ENCODE measurements around the gene DEDD.

DNA sequence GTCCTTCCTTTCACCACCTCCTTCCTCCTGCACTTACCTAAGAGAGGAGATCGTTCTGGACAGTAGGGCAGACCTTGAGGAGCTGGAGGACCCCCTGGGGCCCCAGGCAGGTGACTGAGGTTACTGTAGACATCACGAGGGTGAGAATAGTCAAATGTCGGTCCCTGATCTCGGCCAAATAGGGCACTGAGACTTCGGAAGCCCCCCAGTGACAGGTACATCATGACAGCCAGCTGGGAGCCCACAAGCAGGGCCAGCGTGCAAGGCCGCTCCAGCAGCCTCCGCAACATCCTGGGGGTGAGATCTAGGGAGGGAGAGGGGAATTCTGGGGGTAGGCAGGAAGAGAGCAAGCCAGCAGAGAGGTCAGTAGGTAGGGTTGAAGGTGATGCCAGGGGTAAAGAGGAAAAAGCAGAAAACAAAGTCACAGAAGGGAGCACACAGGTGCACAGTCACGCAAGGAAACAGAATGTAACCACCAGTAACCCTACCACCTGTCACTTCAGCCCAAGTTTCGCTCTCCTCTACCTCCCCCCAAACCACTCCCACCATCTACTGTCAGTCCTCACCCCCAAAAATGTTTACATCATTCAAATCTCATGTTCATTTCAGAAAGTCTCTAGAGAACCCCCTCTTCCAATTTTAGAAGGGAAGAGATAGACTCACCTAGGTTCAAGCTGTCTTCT, 43.4 kb upstream of the DEDD start:
- TF ChIP-seq, protein P1, sequence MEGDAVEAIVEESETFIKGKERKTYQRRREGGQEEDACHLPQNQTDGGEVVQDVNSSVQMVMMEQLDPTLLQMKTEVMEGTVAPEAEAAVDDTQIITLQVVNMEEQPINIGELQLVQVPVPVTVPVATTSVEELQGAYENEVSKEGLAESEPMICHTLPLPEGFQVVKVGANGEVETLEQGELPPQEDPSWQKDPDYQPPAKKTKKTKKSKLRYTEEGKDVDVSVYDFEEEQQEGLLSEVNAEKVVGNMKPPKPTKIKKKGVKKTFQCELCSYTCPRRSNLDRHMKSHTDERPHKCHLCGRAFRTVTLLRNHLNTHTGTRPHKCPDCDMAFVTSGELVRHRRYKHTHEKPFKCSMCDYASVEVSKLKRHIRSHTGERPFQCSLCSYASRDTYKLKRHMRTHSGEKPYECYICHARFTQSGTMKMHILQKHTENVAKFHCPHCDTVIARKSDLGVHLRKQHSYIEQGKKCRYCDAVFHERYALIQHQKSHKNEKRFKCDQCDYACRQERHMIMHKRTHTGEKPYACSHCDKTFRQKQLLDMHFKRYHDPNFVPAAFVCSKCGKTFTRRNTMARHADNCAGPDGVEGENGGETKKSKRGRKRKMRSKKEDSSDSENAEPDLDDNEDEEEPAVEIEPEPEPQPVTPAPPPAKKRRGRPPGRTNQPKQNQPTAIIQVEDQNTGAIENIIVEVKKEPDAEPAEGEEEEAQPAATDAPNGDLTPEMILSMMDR (IDR thresholded peaks at IDR 0.05), result no peak
- no peak for TF ChIP-seq POLR2A (IDR thresholded peaks at IDR 0.05)
- no peak for TF ChIP-seq EP300 (IDR thresholded peaks at IDR 0.05)
